ENCODE data around the gene NEUROD2. TPM values are rescaled to one million over a fixed set of nuclear protein-coding genes. Genes with fewer than 3 reads are reported as not detected.

The NEUROD2 gene
- total RNA-seq, 1 experiment from 2014 or later, result not detected

GRCh38 chr17:39640591-39641031 is 32.9 kb upstream of the NEUROD2 start:
- no peak for DNase-seq (ENCODE audit: low read depth in 1 of 2, low spot score in 2 of 2)
- peaks cover 4% of the 10 kb centered on the region for H3K36me3 ChIP-seq
- H3K27me3 ChIP-seq (replicated peaks), result no peaks in the 10 kb centered on the region
- H3K4me1 ChIP-seq (replicated peaks), result peaks cover 20% of the 10 kb centered on the region
- no peak overlapping the region for H3K4me3 ChIP-seq
- H3K9me3 ChIP-seq (replicated peaks), result no peaks in the 10 kb centered on the region
- no peak overlapping the region for H3K27ac ChIP-seq

- H3K27ac ChIP-seq, result no peak overlapping the region
- peaks cover 20% of the 10 kb centered on the region for H3K4me1 ChIP-seq (replicated peaks)
- H3K4me3 ChIP-seq, result no peak overlapping the region
- peaks cover 4% of the 10 kb centered on the region for H3K36me3 ChIP-seq
- no peaks in the 10 kb centered on the region for H3K27me3 ChIP-seq (replicated peaks)
- DNase-seq (ENCODE audit: low read depth in 1 of 2, low spot score in 2 of 2), result no peak
- H3K9me3 ChIP-seq (replicated peaks), result no peaks in the 10 kb centered on the region
Measured at GRCh38 chr17:39639566-39640458, 32.1 kb upstream of the NEUROD2 start.

- Histone ChIP-seq H3K27me3 (replicated peaks) (no peaks in the 10 kb centered on the region), H3K36me3 (peaks cover 4% of the 10 kb centered on the region), H3K4me1 (replicated peaks) (peaks cover 20% of the 10 kb centered on the region), H3K4me3 (no peak overlapping the region), H3K27ac (no peak overlapping the region), H3K9me3 (replicated peaks) (no peaks in the 10 kb centered on the region)
- no peak for DNase-seq (ENCODE audit: low read depth in 1 of 2, low spot score in 2 of 2)
Measured at GRCh38 chr17:39639043-39639442, 31.3 kb upstream of the NEUROD2 start.

GRCh38 chr17:39638317-39638716 is 30.6 kb upstream of the NEUROD2 start:
- no peaks in the 10 kb centered on the region for H3K9me3 ChIP-seq (replicated peaks)
- H3K27me3 ChIP-seq (replicated peaks), result no peaks in the 10 kb centered on the region
- no peak overlapping the region for H3K4me3 ChIP-seq
- H3K4me1 ChIP-seq (replicated peaks), result peaks cover 19% of the 10 kb centered on the region
- no peak overlapping the region for H3K27ac ChIP-seq
- H3K36me3 ChIP-seq, result peaks cover 4% of the 10 kb centered on the region
- no peak for DNase-seq (ENCODE audit: low read depth in 1 of 2, low spot score in 2 of 2)

GRCh38 chr17:39636927-39637736 is 29.4 kb upstream of the NEUROD2 start, which contains the start of gene STARD3:
STARD3 (plus strand) TSS chr17:39637144; CDS start chr17:39653532, 16,388 bp downstream.
- peak; percentile 76 to 90 for DNase-seq (ENCODE audit: low read depth in 1 of 2, low spot score in 2 of 2)
- Histone ChIP-seq H3K4me3 (peak within 1 kb of the TSS; percentile 97), H3K27me3 (replicated peaks) (peaks cover 2% of the 10 kb centered on the region; the same call in 1 of the 2 replicates)

GRCh38 chr17:39636587-39636926 is 28.8 kb upstream of the NEUROD2 start:
- H3K4me3 ChIP-seq, result peak overlapping the region; percentile 97
- peaks cover 5% of the 10 kb centered on the region; the same call in 1 of the 2 replicates for H3K27me3 ChIP-seq (replicated peaks)
- no peaks in the 10 kb centered on the region for H3K9me3 ChIP-seq (replicated peaks)
- H3K36me3 ChIP-seq, result peaks cover 4% of the 10 kb centered on the region
- DNase-seq (ENCODE audit: low read depth in 1 of 2, low spot score in 2 of 2), result no peak
- peak overlapping the region; percentile 92 for H3K27ac ChIP-seq
- peaks cover 13% of the 10 kb centered on the region for H3K4me1 ChIP-seq (replicated peaks)

More at GRCh38 chr17:39636927-39637736, 29.4 kb upstream of the NEUROD2 start, which contains the start of gene STARD3:
- H3K36me3 ChIP-seq, result peaks cover 4% of the 10 kb centered on the region
- peaks cover 13% of the 10 kb centered on the region for H3K4me1 ChIP-seq (replicated peaks)
- H3K27ac ChIP-seq, result peak within 1 kb of the TSS; percentile 92
- H3K9me3 ChIP-seq (replicated peaks), result no peaks in the 10 kb centered on the region

DNA sequence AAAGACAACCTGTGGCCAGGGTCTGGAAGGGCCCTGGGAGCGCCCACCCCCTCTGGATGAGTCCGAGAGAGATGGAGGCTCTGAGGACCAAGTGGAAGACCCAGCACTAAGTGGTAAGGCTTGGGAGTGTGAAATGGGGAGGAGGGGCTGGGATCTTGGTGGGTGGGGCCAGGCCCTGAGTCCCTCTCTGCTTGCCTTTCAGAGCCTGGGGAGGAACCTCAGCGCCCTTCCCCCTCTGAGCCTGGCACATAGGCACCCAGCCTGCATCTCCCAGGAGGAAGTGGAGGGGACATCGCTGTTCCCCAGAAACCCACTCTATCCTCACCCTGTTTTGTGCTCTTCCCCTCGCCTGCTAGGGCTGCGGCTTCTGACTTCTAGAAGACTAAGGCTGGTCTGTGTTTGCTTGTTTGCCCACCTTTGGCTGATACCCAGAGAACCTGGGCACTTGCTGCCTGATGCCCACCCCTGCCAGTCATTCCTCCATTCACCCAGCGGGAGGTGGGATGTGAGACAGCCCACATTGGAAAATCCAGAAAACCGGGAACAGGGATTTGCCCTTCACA is 28.0 kb upstream of the NEUROD2 start:
- Histone ChIP-seq H3K27ac (no peak overlapping the region), H3K4me1 (replicated peaks) (peaks cover 13% of the 10 kb centered on the region), H3K27me3 (replicated peaks) (peaks cover 8% of the 10 kb centered on the region; the same call in 1 of the 2 replicates), H3K9me3 (replicated peaks) (no peaks in the 10 kb centered on the region), H3K36me3 (peaks cover 4% of the 10 kb centered on the region), H3K4me3 (no peak overlapping the region)
- DNase-seq (ENCODE audit: low read depth in 1 of 2, low spot score in 2 of 2), result no peak

DNA sequence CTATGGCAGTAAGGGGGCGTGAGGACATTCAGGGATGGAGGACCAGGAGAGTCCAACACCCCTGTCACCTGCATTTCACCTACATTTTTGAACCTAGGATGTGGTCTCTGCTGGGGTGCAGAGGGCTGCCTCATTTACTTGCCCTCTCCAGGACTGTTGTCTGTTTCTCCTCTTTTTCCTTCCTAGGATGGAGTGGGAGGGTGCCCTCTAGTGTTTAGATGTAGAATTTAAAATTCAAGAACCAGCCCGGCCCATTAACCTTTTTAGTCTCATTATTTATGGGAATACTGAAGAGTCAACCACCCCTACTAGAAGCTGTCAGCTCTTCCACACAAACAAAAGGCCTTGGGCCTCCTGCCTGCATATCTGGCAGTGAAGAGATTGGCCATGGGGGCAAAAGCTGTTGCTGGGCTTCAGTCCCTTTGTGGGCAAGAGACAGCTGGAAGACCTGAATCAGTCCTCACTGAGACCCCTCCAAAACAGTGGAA is 26.7 kb upstream of the NEUROD2 start:
- DNase-seq (ENCODE audit: low read depth in 1 of 2, low spot score in 2 of 2), result peak in 1 of 2 experiments; percentile 51
- Histone ChIP-seq H3K4me3 (no peak overlapping the region), H3K36me3 (peaks cover 4% of the 10 kb centered on the region), H3K4me1 (replicated peaks) (peaks cover 13% of the 10 kb centered on the region), H3K27ac (no peak overlapping the region), H3K9me3 (replicated peaks) (no peaks in the 10 kb centered on the region), H3K27me3 (replicated peaks) (peaks cover 14% of the 10 kb centered on the region; the same call in 1 of the 2 replicates)

DNA sequence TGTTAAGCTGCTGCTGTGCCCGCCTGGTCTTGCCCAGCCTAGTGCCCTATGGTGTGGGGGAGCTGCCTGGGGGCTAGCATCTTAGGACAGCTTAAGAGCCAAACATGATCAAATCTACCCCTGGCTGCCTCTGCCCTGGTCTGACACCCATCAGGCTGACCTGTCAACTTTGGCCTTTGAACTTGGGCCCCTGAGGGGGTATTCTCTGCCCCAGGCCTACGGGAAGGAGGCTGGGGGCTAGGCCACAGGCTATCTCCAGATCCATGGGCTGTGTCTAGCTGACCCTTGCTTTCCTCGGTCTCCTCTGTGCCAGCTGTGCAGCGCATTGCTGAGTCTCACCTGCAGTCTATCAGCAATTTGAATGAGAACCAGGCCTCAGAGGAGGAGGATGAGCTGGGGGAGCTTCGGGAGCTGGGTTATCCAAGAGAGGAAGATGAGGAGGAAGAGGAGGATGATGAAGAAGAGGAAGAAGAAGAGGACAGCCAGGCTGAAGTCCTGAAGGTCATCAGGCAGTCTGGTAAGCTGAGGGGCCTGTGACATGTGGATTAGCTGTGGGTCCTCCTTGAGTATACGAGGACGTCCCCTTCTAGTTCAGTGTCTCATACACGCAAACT is 26.0 kb upstream of the NEUROD2 start:
- H3K9me3 ChIP-seq (replicated peaks), result no peaks in the 10 kb centered on the region
- peaks cover 4% of the 10 kb centered on the region for H3K36me3 ChIP-seq
- H3K27me3 ChIP-seq (replicated peaks), result peaks cover 14% of the 10 kb centered on the region; the same call in 1 of the 2 replicates
- no peak for DNase-seq (ENCODE audit: low read depth in 1 of 2, low spot score in 2 of 2)
- H3K4me1 ChIP-seq (replicated peaks), result peaks cover 13% of the 10 kb centered on the region
- H3K4me3 ChIP-seq, result no peak overlapping the region
- no peak overlapping the region for H3K27ac ChIP-seq

- DNase-seq (ENCODE audit: low read depth in 1 of 2, low spot score in 2 of 2), result no peak
- peaks cover 25% of the 10 kb centered on the region for H3K27me3 ChIP-seq (replicated peaks)
- H3K27ac ChIP-seq, result no peak overlapping the region
- no peaks in the 10 kb centered on the region for H3K9me3 ChIP-seq (replicated peaks)
- no peak overlapping the region for H3K4me3 ChIP-seq
- peaks cover 6% of the 10 kb centered on the region for H3K4me1 ChIP-seq (replicated peaks)
- peaks cover 4% of the 10 kb centered on the region for H3K36me3 ChIP-seq
Measured at GRCh38 chr17:39632153-39632941, 24.6 kb upstream of the NEUROD2 start.

GRCh38 chr17:39631403-39631802 is 23.7 kb upstream of the NEUROD2 start:
- peaks cover 2% of the 10 kb centered on the region for H3K4me1 ChIP-seq (replicated peaks)
- H3K4me3 ChIP-seq, result no peak overlapping the region
- no peak for DNase-seq (ENCODE audit: low read depth in 1 of 2, low spot score in 2 of 2)
- H3K27me3 ChIP-seq (replicated peaks), result peaks cover 34% of the 10 kb centered on the region
- H3K9me3 ChIP-seq (replicated peaks), result no peaks in the 10 kb centered on the region
- H3K36me3 ChIP-seq, result no peaks in the 10 kb centered on the region
- H3K27ac ChIP-seq, result no peak overlapping the region

- Histone ChIP-seq H3K27me3 (replicated peaks) (peaks cover 46% of the 10 kb centered on the region), H3K4me3 (no peak overlapping the region), H3K9me3 (replicated peaks) (no peaks in the 10 kb centered on the region), H3K4me1 (replicated peaks) (no peaks in the 10 kb centered on the region), H3K27ac (no peak overlapping the region), H3K36me3 (no peaks in the 10 kb centered on the region)
- DNase-seq (ENCODE audit: low read depth in 1 of 2, low spot score in 2 of 2), result no peak
Measured at GRCh38 chr17:39629898-39630297, 22.2 kb upstream of the NEUROD2 start.
